Endothelial cell of umbilical vein (primary cell): ENCODE data around the gene FUNDC1. TPM values are rescaled to one million over a fixed set of nuclear protein-coding genes. Genes with fewer than 3 reads are reported as not detected.

Source experiments
- BruUV-seq: library from RNA; stranded (reverse); fragments of 400-500 nt; replicated peaks from 2 replicates; lab custom pipeline; 2021; lab: Mats Ljungman, UMichigan
- CTCF ChIA-PET: fragments of 300-600, 350-600 bp; sonication (Branson Sonifier 250); formaldehyde crosslinking; loops from one replicate; lab custom pipeline; 2021; ENCODE audit warnings: antibody characterized with exemption, inconsistent platforms; lab: Charles Lee
- POLR2A ChIA-PET: fragments of 300-600, 350-600 bp; sonication (Branson Sonifier 250); formaldehyde crosslinking; loops from one replicate; lab custom pipeline; 2021; ENCODE audit warnings: antibody characterized with exemption, inconsistent platforms; lab: Charles Lee
- DNase-seq: peaks from one replicate; pipeline ENCODE4 v3.0.0-alpha.2; 2011; ENCODE audit warnings: low read depth, low spot score
- FAIRE-seq: peaks from 2 replicates; lab custom pipeline; 2011; peaks lifted over from hg19 to GRCh38; lab: Jason Lieb, UNC
- H2AFZ ChIP-seq: 2 replicates; pipeline ENCODE4 v1.6.0; 2012; ENCODE audit warnings: low read depth, low read length, control low read depth, inconsistent platforms
- H3K27ac ChIP-seq: 2 replicates; pipeline ENCODE4 v1.5.1; 2011; ENCODE audit warnings: low read depth, mild to moderate bottlenecking, control low read depth, low read length, moderate library complexity; ENCODE audit not compliant: insufficient read depth
- H3K27me3 ChIP-seq, 2 experiments: 2 replicates each; pipeline versions ENCODE4 v1.6.0 to v1.6.1; 2011; ENCODE audit warnings: low read length in 2 of 2, mixed read lengths in 1 of 2; ENCODE audit not compliant: control insufficient read depth in 2 of 2, insufficient read depth in 2 of 2
- H3K36me3 ChIP-seq, 2 experiments: 2 replicates in 1 of 2; 3 replicates in 1 of 2; pipeline ENCODE4 v1.5.1; 2011; ENCODE audit warnings: low read length in 2 of 2, mild to moderate bottlenecking in 1 of 2, moderate library complexity in 1 of 2; ENCODE audit not compliant: control insufficient read depth in 2 of 2, insufficient read depth in 2 of 2; ENCODE audit errors: extremely low read depth in 1 of 2
- H3K4me1 ChIP-seq: 3 replicates; pipeline ENCODE4 v1.5.1; 2011; ENCODE audit warnings: mild to moderate bottlenecking, low read length; ENCODE audit not compliant: control insufficient read depth, insufficient read depth; ENCODE audit errors: extremely low read depth
- H3K4me2 ChIP-seq: 2 replicates; pipeline ENCODE4 v1.6.1; 2011; ENCODE audit warnings: low read length, control low read depth, mixed read lengths; ENCODE audit not compliant: insufficient read depth
- H3K4me3 ChIP-seq, 3 experiments: fragments of 200-600 bp in 1 of 3; sonication (generic), shearing (Covaris generic) in 1 of 3; replicated peaks in 1 of 3; 2 replicates each; pipeline ENCODE4 v1.5.1; 2011 to 2016; ENCODE audit warnings: control low read depth in 3 of 3, low read length in 3 of 3, mild to moderate bottlenecking in 2 of 3, inconsistent platforms in 1 of 3, low read depth in 1 of 3, moderate library complexity in 1 of 3; ENCODE audit not compliant: insufficient read depth in 1 of 3
- H3K79me2 ChIP-seq: 2 replicates; pipeline ENCODE4 v1.6.0; 2012; ENCODE audit warnings: low read length, inconsistent platforms; ENCODE audit not compliant: control insufficient read depth, insufficient read depth
- H3K9ac ChIP-seq: replicated peaks from 2 replicates; pipeline ENCODE3; 2011; ENCODE audit warnings: low read length, control low read depth; ENCODE audit not compliant: insufficient read depth; ENCODE audit errors: extremely low read depth
- H3K9me1 ChIP-seq: replicated peaks from 3 replicates; pipeline ENCODE4 v1.6.0; 2011; ENCODE audit warnings: mild to moderate bottlenecking, low read length; ENCODE audit not compliant: control insufficient read depth, insufficient read depth; ENCODE audit errors: extremely low read depth
- H3K9me3 ChIP-seq: replicated peaks from 2 replicates; pipeline ENCODE4 v1.5.1; 2012; ENCODE audit warnings: low read length, inconsistent platforms; ENCODE audit not compliant: control insufficient read depth, insufficient read depth
- H4K20me1 ChIP-seq: replicated peaks from 2 replicates; pipeline ENCODE3; 2011; ENCODE audit warnings: mild to moderate bottlenecking, low read length; ENCODE audit not compliant: control insufficient read depth, insufficient read depth; ENCODE audit errors: extremely low read depth
- CTCF ChIP-seq, 2 donors: IDR thresholded peaks; 1 replicate in 1 of 2; 2 replicates in 1 of 2; pipeline ENCODE4 v1.5.1; 2011; ENCODE audit warnings: low read length in 2 of 2, mild to moderate bottlenecking in 2 of 2, moderate library complexity in 2 of 2, control low read depth in 1 of 2, inconsistent platforms in 1 of 2, low read depth in 1 of 2; ENCODE audit not compliant: insufficient read depth in 1 of 2; ENCODE audit errors: extremely low read depth in 1 of 2
- EZH2 ChIP-seq: IDR thresholded peaks from 2 replicates; pipeline ENCODE4 v1.6.1; 2012; ENCODE audit warnings: borderline replicate concordance, low read depth, mild to moderate bottlenecking, moderate library complexity, low read length, inconsistent platforms; ENCODE audit not compliant: severe bottlenecking
- FOS ChIP-seq: IDR thresholded peaks from 2 replicates; pipeline ENCODE4 v1.6.1; 2011; ENCODE audit warnings: mild to moderate bottlenecking, low read length, moderate library complexity, borderline replicate concordance; ENCODE audit not compliant: insufficient read depth
- GATA2 ChIP-seq: IDR thresholded peaks from 2 replicates; pipeline ENCODE4 v1.7.0; 2011; ENCODE audit warnings: low read depth, mild to moderate bottlenecking, moderate library complexity, mixed read lengths, low read length; ENCODE audit not compliant: insufficient read length, insufficient read depth
- JUN ChIP-seq: IDR thresholded peaks from 2 replicates; pipeline ENCODE4 v1.6.1; 2011; ENCODE audit warnings: borderline replicate concordance, low read depth; ENCODE audit not compliant: insufficient read length, insufficient read depth
- MAX ChIP-seq: IDR thresholded peaks from 2 replicates; pipeline ENCODE4 v1.6.1; 2011; ENCODE audit not compliant: insufficient read depth, insufficient read length
- MYC ChIP-seq: IDR thresholded peaks from one replicate; pipeline ENCODE4 v1.6.1; 2011; ENCODE audit warnings: mild to moderate bottlenecking, low read depth, low read length
- POLR2A ChIP-seq: IDR thresholded peaks from 2 replicates; pipeline ENCODE4 v1.6.1; 2012; ENCODE audit warnings: low read depth, mild to moderate bottlenecking, control low read depth, low read length
- POLR2AphosphoS5 ChIP-seq: IDR thresholded peaks from 2 replicates; pipeline ENCODE4 v1.6.1; 2012; ENCODE audit warnings: low read depth, mild to moderate bottlenecking, control low read depth, low read length, moderate library complexity; ENCODE audit not compliant: insufficient read depth
- dilution Hi-C: fragments of 300-500 bp; cut with MboI; formaldehyde crosslinking; loops from one replicate; pipeline ENCODE4 v1.15.0; 2019; ENCODE audit warnings: low sequenced_read_pairs; ENCODE audit not compliant: extremely low pct_ligation_motif_present
- intact Hi-C: fragments of 100-400 bp; cut with micrococcal nuclease; formaldehyde crosslinking; loops from one replicate; pipeline ENCODE4 v1.10.0; 2022
- polyA plus RNA-seq, 4 experiments: library from polyadenylated mRNA; depleted of rRNA in 3 of 4; stranded (reverse) in 3 of 4; unstranded in 1 of 4; fragments of >200 nt; gene quantifications; 2 replicates each; pipeline versions ENCODE4 v1.2.1 to v1.2.3, GENCODE V29; 2011 to 2012; ENCODE audit warnings: missing spikeins in 1 of 4
- total RNA-seq: library from RNA; stranded (reverse); gene quantifications from 2 replicates; pipeline ENCODE4 v1.2.3, GENCODE V29; 2021

The FUNDC1 gene
- total and polyA plus RNA-seq, 2 donors (not counting 3 experiments of a cell fraction or from before 2014, with no cell fraction given): 10.2 to 15.4 TPM

- no TSS peak for BruUV-seq
- no peak overlapping the region for H3K9ac ChIP-seq
- no peak overlapping the region for H3K4me3 ChIP-seq
- no peaks in the 10 kb centered on the region for H3K36me3 ChIP-seq
- no peak overlapping the region for H3K27ac ChIP-seq
- DNase-seq (no peak), FAIRE-seq (no peak)
- dilution Hi-C loops: no loop called here
- no peaks in the 10 kb centered on the region for H3K79me2 ChIP-seq
- ChIA-PET CTCF (no interaction called here), POLR2A (no interaction called here)
- no peaks in the 10 kb centered on the region for H3K27me3 ChIP-seq
- H3K4me1 ChIP-seq: no peaks in the 10 kb centered on the region
- no peaks in the 10 kb centered on the region for H3K9me1 ChIP-seq
- no peak overlapping the region for H3K4me2 ChIP-seq
- H2AFZ ChIP-seq: no peak overlapping the region
- no peaks in the 10 kb centered on the region for H4K20me1 ChIP-seq
- intact Hi-C loops: no loop called here
- TF ChIP-seq MYC (no peak), POLR2AphosphoS5 (no peak), POLR2A (no peak), GATA2 (no peak), FOS (no peak), EZH2 (no peak), MAX (no peak), CTCF (IDR thresholded peaks at IDR 0.05; ENCODE audit: extremely low read depth in 1 of 2, insufficient read depth in 1 of 2, low read depth in 1 of 2, low read length in 2 of 2) (no peak), JUN (no peak)
- H3K9me3 ChIP-seq: no peaks in the 10 kb centered on the region
Observed at GRCh38 chrX:44514272-44514671, 28.4 kb downstream of the FUNDC1 start.
